IPS-NIHi11 (cell line): ENCODE measurements around the gene ZFP69B.

Source experiments
- DNase-seq: peaks from one replicate; pipeline ENCODE4 v3.0.0; 2012; ENCODE audit warnings: mixed read lengths, low spot score

ZFP69B gene

DNA sequence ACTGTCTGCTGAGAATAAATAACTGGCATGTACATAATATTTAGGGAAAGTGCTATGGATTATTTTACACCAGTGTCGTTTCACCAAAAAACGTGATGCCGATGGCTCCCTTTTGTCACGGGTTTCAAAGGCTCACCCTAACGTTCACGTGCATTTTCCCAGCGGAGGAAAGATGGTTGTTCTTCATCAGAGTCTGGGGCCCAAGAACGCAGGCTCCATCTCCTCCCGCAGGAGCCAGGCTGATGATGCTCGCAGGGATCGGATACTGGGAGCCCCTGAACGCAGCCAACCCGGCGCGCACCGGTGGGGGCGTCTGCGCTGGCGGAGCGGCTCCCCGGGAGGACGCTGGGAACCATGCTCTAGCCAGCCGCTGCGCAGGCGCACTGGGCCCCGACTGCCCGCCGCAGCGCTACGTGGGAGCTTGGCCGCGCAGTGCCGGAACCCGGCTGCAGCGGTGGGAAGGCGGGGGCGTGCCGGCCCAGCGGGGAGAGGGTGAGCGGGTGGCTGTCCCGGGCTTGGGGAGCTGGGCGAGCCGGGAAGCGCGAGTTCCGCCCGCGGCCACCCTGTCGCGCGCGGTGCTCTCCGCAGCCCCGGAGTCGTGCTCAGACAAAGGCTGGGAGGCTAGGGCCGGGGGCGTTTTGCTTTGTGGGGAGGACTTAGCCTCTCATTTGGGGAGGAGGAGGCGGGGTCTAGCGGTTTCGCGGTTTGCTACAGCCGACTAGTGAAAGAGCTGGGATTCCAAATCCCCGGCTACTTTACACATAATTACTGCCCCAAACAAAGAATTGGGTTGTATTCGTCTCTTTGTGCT, at the start of gene ZFP69B:
Gene ZFP69B, plus strand, starts transcription at position 793 of the 811 bp plus-strand sequence. CDS start 486 bp downstream, outside the sequence.
- DNase-seq: peak; percentile 99

DNA sequence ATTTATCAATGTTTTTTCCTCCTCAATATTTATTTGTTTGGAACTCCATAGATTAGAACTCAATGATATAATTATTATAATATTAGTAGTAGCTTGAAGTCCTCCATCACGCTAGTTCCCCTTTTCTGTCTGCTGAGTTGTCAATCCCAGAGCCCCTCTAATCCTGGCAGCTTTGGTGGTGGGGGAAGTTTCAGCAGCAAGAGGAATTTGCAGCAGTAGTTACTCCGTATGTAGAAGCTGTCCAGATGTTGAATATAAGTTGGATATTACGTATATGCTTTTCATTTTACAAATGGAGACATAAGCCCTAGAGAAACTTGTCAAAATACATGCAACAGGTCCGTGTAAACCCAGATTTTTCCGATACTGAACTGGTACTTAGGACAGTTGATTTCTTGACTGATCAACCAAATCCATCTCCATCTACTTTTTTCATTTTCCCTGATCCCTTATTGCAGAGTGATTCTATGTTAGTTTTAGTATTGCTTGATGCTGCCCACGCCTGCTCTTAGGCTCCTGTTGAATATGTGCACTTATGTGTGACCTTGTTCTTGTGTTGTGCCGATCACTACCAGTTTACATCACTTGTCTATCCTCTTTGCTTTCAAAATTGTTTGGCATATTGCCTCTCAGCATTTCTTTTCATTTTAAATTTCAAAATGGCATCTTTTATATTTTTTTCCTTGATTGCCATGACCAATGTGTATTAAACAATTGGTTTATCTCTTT, 48.6 kb upstream of the ZFP69B start:
- DNase-seq: no peak

DNA sequence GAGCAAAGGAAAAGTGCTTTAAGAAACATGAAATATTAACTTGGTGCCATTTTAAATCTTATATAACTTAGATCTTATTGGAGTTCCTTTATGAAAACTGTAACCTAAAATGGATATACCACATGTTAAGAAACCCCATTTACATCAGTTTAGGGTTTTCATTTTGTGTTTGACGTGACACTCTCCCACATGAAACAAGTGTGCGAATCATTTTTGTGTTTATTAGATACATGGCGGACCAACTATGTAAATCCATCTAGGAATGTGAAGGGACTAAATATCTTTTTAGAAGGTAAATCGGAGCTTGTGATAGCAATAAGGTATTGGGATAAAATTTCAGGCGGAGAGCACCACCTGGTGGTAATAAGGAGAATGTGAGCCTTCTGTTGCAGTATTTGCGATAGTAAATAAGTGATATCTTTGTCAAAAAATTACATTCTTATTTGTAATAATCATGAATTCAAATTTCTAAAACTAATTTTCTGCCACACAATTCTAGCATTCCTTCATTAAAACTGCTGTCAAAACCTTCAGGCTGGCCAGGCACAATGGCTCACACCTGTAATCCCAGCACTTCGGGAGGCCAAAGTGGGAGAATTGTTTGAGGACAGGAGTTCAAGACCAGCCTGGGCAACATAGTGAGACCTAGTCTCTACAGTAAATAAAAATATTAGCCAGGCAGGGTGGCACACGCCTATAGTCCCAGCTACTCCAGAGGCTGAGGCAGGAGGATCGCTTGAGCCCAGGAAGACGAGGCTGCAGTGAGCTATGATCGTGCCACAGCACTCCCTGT, 45.4 kb upstream of the ZFP69B start:
- DNase-seq: peak; percentile 41

DNA sequence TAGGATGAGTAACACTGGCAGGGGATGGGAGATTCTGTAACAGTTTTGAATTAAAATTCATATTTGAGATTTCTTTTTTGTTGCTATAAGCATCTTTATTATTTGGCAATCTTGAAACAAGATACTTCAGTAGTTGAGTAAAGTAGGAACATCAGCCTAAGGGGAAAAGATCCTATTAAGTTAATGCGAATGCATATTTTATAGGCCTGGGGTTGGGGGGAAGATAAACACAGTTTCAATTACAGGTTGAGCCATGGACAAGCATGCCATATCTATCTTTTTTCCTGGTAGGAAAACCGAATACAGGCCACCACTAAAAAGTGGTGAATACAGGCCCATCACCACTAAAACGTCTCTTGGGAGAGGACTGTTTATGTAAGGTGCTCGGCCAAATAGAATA, 44.5 kb upstream of the ZFP69B start:
- DNase-seq: no peak

DNA sequence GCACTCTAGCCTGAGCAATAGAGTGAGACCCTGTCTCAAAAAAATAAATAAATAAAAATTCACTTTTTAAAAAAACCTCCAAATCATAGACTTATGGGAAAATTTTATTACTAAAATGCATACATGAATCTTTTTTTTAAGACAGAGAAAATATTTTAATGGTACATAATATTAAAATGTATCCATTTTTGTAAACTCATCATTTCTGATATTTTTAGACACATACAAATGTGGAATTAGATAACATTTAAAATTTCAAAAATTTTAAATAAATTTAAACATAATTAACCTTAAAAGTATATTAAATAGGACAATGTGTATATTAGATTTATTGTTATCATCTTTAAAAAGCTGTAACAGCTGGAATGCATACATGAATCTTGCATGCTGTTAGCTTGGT, 42.8 kb upstream of the ZFP69B start:
- DNase-seq: no peak

DNA sequence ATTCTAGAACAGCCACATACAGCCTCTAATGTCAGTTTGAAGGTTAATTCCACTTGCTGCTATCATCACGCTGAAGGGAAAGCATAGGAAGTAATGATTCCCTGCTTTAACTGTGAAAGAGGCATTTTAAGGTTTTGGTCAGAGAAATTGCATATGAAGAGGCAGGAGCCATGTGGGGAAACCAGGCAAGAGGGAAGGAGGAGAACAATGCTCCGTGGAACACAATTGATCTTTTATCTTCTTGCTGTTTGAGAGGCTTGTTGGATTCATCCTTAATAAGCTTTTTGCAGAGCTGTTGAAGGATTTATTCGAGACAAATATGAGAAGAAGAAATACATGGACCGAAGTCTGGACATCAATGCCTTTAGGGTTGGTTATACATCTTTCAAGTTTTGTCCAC, 40.8 kb upstream of the ZFP69B start:
- DNase-seq: no peak

DNA sequence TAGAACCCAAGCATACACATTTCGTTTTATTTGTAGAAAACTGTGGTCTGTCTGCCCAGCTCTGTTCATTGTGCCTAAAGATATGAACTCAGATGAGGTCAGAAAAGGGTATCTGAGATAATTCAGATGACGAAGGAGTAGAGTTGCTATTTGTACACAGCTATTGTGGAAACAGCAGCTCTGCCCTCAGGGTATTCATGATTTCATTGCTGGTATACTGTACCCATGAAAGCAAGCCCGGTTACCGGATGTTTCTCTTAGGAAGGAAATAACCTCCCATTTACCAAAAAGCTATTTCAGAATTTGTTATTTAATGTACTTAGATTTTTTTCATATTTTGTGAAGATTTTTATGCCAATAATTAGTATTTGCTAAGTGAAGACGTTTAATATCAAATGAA, 39.0 kb upstream of the ZFP69B start:
- no peak for DNase-seq

DNA sequence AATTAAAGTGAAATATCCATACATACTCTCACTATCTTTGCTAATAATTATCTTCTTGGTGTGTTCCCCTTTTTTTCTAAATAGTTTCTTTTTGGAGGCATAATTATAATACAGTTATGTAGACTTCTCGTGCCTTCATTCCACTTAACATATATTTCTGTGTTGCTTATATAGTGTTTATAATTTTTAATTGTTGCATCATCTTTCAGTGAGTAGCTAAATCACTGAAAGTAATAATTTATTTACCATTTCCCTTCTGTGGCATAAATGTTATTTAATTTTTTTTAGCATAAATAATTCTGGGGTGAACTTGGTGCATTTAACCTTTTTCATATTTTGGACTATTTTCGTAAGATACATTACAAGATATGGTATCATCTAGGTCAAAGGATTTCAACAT, 38.4 kb upstream of the ZFP69B start:
- DNase-seq: no peak

DNA sequence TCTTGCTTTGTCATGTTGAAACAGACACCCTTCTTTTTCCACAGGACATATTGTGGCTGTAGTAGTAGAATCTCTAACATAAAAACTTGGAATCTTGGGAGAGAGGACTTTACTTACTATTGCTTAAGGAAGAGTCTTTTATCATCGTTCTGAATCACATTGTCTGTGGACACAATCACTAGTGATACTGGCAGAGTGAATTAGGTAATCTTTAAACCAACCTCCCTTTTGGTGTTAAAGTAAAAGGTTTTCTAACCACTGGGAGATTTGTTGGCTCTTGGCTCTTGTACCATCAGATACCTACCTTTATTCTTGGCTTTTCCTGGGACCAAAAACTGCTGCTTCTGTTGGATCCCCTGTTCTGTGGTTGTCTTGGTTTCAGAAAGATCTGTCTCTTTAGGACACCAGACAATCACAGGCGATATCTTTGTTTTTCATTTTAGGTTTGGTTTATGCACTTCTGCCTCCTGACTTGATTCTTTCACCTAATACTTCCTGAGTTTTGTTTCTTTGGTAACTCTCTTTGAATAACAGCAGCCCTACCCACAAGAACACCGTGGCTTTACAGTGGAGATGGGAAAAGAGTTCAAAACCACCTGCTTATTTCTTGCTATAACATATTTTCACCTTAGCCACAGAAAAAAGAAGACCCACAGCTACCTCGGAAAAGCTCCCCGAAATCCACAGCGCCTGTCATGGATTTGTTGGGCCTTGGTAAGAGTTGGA, 36.6 kb upstream of the ZFP69B start:
- DNase-seq: no peak

DNA sequence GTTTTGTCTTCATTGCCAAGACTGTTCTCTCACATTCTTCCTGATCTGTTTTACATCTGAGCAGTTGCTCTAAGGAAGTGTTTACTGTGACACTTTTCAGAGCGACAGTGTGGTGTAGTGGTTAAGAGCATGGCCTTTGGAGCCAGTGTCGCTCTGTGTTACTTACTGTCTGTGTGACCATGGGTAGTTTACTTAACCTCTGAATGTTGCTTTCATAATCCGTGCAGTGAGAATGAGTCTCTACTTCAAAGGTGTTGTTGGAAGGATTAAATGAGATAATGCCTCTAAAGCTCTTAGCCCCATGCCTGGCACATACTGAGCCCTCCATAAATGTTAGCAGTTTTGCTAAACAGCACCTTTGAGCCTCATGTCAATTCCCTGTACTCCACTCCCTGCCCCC, 35.9 kb upstream of the ZFP69B start:
- no peak for DNase-seq

DNA sequence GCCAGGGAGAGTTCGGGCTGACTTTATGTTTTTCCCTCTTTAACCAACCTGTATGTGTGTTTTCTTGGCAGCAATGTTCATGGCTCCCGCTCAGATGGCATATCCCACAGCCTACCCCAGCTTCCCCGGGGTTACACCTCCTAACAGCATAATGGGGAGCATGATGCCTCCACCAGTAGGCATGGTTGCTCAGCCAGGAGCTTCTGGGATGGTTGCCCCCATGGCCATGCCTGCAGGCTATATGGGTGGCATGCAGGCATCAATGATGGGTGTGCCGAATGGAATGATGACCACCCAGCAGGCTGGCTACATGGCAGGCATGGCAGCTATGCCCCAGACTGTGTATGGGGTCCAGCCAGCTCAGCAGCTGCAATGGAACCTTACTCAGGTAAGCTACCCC, 33.6 kb upstream of the ZFP69B start:
- DNase-seq: no peak

DNA sequence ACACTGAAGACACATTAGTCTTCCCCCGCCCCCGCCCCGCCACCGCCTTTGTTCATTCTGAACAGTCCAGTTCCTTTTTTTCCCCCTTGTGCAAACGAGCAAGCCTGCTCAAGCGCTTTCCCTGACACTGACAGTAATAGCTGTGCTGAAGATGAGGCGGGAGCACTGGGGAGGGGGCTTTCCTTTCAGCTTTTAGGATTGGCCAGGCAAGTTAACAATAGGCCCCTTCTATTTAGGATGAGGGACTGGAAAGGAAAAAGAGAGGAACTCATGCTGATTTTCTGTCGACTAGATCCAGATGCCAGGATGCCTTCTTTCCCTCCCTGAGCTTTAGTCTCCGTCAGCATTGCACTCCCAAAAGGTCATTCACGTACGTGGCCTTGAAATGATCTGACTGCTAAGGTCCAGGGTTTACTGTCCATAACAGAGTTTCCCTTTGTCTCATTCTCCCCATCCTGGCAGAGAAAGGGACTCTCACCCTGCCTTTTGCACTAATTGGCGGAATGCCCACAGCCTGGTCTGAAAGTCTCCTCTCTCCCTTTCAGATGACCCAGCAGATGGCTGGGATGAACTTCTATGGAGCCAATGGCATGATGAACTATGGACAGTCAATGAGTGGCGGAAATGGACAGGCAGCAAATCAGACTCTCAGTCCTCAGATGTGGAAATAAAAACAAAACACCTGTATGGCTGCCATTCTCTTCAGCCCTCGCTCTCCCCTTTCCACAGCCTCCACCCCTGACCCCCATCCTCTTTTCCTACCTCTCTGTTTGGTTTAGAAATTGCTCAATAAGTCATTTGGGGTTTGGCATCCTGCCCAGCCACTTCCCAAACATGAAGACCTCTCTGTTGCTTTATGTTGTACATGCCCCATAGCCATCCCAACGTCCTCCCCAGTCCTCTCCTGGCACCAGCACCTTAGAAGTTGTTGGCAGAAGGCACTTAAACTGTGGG, 28.6 kb upstream of the ZFP69B start:
- DNase-seq: no peak

DNA sequence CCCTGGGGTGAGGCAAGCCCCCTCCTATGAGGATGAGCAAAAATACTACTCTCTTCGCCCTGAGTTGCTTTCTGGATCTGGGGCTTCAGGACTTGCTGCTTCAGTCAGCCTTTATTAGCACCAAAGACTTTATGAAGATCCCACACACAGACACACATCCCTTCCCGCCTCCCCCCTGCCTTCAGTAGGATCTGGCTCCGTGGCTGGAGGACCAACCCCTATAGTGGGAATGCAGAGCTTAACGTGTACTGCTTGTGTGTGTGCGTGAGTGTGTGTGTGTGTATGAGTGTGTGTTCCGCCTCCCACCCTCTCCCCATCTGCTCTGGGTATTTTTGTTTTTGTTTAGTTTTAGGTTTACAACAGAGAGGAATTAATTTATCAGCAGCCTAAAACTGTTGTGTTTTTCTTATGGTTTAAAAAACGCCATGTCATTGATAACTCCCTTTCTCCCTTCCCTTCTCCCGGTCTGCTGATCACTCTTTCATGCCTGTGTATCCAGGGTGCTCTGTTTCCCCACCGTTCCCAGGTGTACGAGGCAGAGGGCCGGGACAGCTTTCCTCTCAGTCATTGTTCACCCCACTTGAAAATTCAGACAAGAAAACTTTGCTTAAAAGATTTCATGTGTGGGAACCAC, 27.5 kb upstream of the ZFP69B start:
- no peak for DNase-seq

DNA sequence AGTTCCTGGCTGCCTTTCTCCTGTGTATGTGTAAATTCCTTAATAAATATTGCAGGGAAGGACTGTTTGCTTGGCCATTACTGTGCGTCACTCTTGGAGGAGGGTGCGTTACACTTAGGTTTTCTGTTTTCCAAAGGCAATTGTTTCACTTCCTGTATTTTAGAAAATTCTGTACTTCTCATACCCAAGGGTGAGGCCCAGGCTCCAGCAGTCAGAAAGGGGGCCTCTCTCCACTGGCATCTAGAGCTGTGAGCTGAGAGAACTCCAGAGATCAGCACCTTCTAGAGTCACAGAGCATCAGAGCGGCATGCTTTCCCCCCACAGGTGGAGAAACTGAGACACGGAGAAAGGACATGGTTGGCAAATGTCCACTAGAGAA, 27.0 kb upstream of the ZFP69B start:
- no peak for DNase-seq

DNA sequence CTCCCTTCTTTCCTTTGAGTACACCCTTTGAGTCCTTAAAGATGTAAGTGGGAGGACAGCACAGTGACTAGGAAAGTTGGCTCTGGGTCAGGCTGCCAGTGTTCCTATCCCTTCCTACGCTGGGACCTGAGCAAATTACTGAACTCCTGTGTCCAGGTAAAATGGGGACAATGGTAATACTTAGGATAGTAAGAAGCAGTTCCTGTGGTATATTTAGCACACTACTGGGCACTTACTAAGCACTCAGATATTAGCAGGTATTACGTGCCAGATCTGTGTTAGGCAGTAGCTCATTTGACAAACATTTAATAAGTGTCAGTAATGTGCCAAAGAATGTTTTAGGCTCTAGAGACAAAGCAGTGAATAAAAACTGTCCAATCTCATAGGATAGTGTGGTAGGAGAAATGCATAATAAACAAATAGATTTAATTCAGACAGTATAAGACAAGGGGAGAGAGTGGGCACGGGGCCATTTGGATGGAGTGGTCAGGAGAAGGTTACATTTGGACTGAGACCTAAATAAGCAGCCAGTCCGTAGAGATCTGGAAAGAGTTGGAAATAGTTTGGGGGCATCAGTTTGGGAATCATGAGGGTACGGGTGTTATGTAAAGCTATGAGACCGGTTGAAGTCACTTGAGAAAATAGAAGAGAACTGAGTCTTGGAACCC, 26.2 kb upstream of the ZFP69B start:
- no peak for DNase-seq

DNA sequence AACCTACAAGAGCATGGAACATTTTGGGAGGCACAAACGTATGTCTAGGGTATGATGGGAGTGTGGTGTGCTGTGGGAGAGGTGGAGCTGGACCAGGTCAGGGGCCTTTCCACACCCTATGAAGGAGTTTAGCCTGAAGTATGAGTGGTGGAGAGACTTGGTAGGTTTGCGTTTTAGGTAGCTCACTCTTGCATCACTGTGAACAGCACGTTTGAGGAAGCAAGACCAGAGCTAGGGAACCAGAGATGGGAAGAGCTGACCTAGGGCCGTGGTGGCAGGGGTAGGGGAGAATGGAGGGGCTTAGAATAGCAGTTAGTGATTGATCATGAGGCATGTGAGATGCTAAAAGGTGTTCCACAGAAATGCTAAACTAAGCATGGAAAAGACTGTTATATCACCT, 25.1 kb upstream of the ZFP69B start:
- DNase-seq: no peak

DNA sequence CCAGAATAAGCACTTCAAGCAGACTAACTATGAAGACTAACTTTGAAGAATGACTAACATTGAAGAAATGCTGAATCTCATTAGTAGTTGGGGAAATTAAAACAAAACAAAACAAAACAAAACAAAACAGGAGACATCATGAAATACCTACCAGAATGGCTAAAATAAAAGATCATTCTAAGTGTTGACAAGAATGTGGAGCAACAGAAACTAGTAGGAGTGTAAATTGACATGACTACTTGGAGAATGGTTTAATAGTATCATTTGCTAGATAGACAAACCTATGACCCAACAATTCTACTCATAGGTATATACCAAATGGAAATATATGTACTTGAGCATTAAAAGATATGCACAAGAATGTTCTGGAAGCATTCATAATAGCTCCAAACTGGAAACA, 18.9 kb upstream of the ZFP69B start:
- DNase-seq: no peak

DNA sequence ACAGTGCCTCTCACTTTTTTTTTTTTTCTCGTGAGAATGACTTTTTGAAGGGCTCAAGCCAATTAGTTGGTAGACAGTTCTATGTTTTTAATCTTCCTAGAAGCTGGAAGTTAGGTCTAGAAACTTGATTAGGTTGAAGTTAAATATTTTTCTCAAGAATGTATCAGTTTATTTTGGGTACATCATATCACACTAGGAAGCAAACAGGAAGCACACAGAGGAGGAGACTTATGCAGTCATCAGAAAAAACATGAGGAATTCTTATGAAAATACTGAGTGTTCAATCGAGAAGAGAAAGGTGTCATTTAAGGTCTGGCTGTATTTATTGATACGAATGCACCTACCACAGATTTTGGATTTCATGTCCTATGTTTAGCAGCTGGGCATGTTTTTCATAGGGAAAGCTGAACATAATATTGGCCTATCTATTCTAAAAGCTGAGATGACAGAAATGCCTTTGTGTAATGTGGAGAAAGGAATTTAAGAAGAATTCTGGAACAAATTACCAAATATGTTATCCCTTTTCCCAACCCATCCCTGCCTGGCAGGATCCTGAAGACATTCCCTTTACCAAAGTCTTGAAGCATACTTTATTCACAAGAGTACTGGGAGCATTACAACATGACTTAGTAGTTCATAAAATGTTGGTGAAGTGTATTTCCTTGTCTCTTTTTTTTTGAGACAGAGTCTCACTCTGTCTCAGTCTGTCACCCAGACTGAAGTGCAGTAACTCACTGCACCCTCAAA, 17.5 kb upstream of the ZFP69B start:
- no peak for DNase-seq

DNA sequence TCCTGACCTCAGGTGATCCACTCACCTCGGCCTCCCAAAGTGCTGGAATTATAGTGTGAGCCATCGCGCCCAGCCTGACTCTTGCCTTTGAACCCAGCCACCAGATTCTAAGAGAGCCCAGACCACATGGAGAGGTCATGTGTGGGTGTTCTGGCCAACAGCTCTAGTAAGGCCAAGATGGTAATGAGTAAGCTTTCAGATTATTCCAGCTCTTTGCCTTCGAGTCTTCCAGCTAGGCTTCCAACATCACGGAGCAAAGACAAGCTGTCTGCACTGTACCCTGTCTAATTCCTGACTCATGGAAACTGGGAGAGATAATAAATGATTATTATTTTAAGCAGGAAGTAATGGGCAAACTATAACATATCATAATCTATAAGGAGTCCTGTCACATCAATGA, 14.8 kb upstream of the ZFP69B start:
- DNase-seq: no peak
